ENCODE data around the gene KIF23. TPM values are rescaled to one million over a fixed set of nuclear protein-coding genes. Genes with fewer than 3 reads are reported as not detected.

KIF23 gene
- total and polyA plus RNA-seq, 2 of the 4 experiments (the other 2 are of a cell fraction) = 37.7 to 56.1 TPM

DNA sequence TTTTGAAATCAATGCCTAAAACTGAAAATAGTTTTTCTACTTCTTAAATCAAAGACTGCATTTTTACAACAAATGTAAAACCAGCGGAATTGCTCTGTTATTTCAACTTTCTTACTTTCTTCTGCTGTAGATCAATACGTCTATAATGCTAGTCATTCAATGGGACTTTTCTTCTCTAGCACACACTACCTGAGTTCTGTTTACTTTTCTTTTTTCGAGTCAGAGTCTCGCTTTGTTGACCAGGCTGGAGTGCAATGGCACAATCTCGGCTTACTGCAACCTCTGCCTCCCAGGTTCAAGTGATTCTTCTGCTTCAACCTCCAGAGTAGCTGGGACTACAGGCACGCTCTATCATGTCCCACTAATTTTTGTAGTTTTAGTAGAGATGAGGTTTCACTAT is 40.7 kb upstream of the KIF23 start:
- DNase-seq (no peak), ATAC-seq (ENCODE audit: low read depth) (no peak)
- intact Hi-C loops (cut with micrococcal nuclease) = no loop called here
- no peak overlapping the region for H3K23ac ChIP-seq (ENCODE audit: low read depth, low read length)
- H3K9me3 ChIP-seq (ENCODE audit: control insufficient read depth, insufficient read depth, low read length) = 0 out of 2 replicates have a peak, but pooled peaks cover 2% of the 10 kb centered on the region
- H3K4me2 ChIP-seq (ENCODE audit: low read depth, low read length) = no peak overlapping the region
- H3K27me3 ChIP-seq (ENCODE audit: control insufficient read depth, insufficient read depth, low read length) = no peaks in the 10 kb centered on the region
- no peak overlapping the region for H3K56ac ChIP-seq (ENCODE audit: extremely low read depth, insufficient read depth, low read length)
- no peak overlapping the region for H2BK20ac ChIP-seq (ENCODE audit: low read depth, low read length)
- no peaks in the 10 kb centered on the region for H3K36me3 ChIP-seq (ENCODE audit: control insufficient read depth, insufficient read depth, low read length)
- no peak overlapping the region for H2AFZ ChIP-seq (replicated peaks; ENCODE audit: low read length, poor library complexity)
- H4K8ac ChIP-seq (ENCODE audit: low read depth in 2 of 2, low read length in 2 of 2) = no peak overlapping the region
- no TSS peak for BruUV-seq (replicated peaks)
- H2AK5ac ChIP-seq (ENCODE audit: low read depth, low read length) = no peak overlapping the region
- H3K18ac ChIP-seq (ENCODE audit: low read depth, low read length) = no peak overlapping the region
- no peak overlapping the region for H3K9ac ChIP-seq (ENCODE audit: low read depth, low read length)
- dilution Hi-C loops (cut with HindIII; ENCODE audit: low sequenced_read_pairs, unreplicated experiment) = no loop called here
- no peaks in the 10 kb centered on the region for H3K4me1 ChIP-seq (ENCODE audit: control insufficient read depth, insufficient read depth, low read length)
- H2BK120ac ChIP-seq (ENCODE audit: low read depth, low read length) = no peak overlapping the region
- no peak overlapping the region for H3K4ac ChIP-seq (ENCODE audit: low read depth, low read length)
- no peak overlapping the region for H2BK5ac ChIP-seq (ENCODE audit: low read depth, low read length, poor library complexity, severe bottlenecking)
- 100% methylated on average over 1 of the region's 6 CpGs; no CpG with 5 or more reads in 1 of the 2 experiments for WGBS, 2 experiments (ENCODE audit: extremely low coverage in 2 of 2, insufficient read length in 1 of 2)
- ChIA-PET CTCF (no interaction called here), POLR2A (ENCODE audit: unreplicated experiment) (interaction anchor here (0.6 kb wide), 1 partner anchor 289 kb away, joined by 24 read pairs; no protein-coding TSS in a partner anchor)
- H3K4me3 ChIP-seq (ENCODE audit: insufficient read depth, low read depth, low read length) = no peak overlapping the region
- in situ Hi-C loops (cut with MboI; ENCODE audit: low sequenced_read_pairs) = no loop called here
- no peak overlapping the region for H2AK9ac ChIP-seq (replicated peaks; ENCODE audit: low read depth, low read length, poor library complexity)
- H3K14ac ChIP-seq (replicated peaks; ENCODE audit: low read depth, low read length) = no peak overlapping the region
- H3K27ac ChIP-seq (ENCODE audit: insufficient read depth, low read length) = no peak overlapping the region
- H2BK15ac ChIP-seq (ENCODE audit: low read depth, low read length) = no peak overlapping the region
- no peaks in the 10 kb centered on the region for H3K79me1 ChIP-seq (ENCODE audit: low read depth in 1 of 2, low read length in 2 of 2)
- TF ChIP-seq CEBPB (IDR thresholded peaks at IDR 0.05; ENCODE audit: low read depth, low read length) = no peak
- no peak for TF ChIP-seq CHD1 (IDR thresholded peaks at IDR 0.05; ENCODE audit: low read depth, low read length)
- TF ChIP-seq MAZ (IDR thresholded peaks at IDR 0.05; ENCODE audit: borderline replicate concordance, low read depth, low read length) = no peak
- TF ChIP-seq SMC3 (IDR thresholded peaks at IDR 0.05; ENCODE audit: low read depth, low read length) = no peak
- no peak for TF ChIP-seq RAD21 (IDR thresholded peaks at IDR 0.05; ENCODE audit: low read length)
- no peak for TF ChIP-seq RFX5 (IDR thresholded peaks at IDR 0.05; ENCODE audit: low read depth, low read length)
- TF ChIP-seq FOS (IDR thresholded peaks at IDR 0.05; ENCODE audit: low read depth, low read length) = no peak
- TF ChIP-seq, protein P1, sequence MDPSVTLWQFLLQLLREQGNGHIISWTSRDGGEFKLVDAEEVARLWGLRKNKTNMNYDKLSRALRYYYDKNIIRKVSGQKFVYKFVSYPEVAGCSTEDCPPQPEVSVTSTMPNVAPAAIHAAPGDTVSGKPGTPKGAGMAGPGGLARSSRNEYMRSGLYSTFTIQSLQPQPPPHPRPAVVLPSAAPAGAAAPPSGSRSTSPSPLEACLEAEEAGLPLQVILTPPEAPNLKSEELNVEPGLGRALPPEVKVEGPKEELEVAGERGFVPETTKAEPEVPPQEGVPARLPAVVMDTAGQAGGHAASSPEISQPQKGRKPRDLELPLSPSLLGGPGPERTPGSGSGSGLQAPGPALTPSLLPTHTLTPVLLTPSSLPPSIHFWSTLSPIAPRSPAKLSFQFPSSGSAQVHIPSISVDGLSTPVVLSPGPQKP (IDR thresholded peaks at IDR 0.05; ENCODE audit: borderline replicate concordance, low read depth, low read length) = no peak
- no peak for TF ChIP-seq NFE2L2 (IDR thresholded peaks at IDR 0.05; ENCODE audit: low read depth, low read length)
- H4K5ac ChIP-seq (ENCODE audit: low read depth, low read length) = no peak overlapping the region
- no peaks in the 10 kb centered on the region; the same call in 1 of the 2 replicates for H3K9me1 ChIP-seq (ENCODE audit: insufficient read depth, low read length)
- H4K91ac ChIP-seq (ENCODE audit: insufficient read depth, low read depth, low read length) = no peak overlapping the region
- H4K20me1 ChIP-seq (ENCODE audit: insufficient read depth, low read length) = no peaks in the 10 kb centered on the region; the same call in 1 of the 2 replicates

Data from IMR-90 (cell line).